ENCODE results near the gene KLHDC9. TPM values are rescaled to one million over a fixed set of nuclear protein-coding genes. Genes with fewer than 3 reads are reported as not detected.

KLHDC9 gene

DNA sequence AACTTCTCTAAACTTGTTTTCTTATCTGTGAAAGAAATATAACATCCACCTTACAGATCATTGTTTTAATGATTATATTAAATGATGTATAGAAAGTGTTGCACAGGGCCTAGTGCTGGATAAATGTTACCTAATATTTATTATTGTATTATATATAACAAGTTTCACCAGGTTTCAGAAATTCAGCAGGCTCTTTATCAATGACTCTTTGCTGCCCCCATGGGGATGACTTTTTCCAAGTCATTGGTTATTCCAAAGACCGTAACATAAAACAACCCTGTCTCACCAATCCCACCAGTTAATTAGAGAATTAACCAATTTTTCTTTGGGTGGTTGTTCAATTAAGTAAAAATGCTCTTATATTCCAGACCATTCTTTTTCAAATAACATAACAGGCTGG lies 41.6 kb downstream of the KLHDC9 start:
- H3K4me3 ChIP-seq (ENCODE audit: insufficient read depth in 1 of 2, low read depth in 1 of 2, low read length in 2 of 2) = no peak overlapping the region
- H2BK5ac ChIP-seq (ENCODE audit: low read depth, low read length, poor library complexity, severe bottlenecking) = no peak overlapping the region
- peaks cover 0 to 1% of the 10 kb centered on the region in 2 experiments for H3K36me3 ChIP-seq (ENCODE audit: control insufficient read depth in 1 of 2, insufficient read depth in 2 of 2, low read depth in 1 of 2, low read length in 2 of 2)

DNA sequence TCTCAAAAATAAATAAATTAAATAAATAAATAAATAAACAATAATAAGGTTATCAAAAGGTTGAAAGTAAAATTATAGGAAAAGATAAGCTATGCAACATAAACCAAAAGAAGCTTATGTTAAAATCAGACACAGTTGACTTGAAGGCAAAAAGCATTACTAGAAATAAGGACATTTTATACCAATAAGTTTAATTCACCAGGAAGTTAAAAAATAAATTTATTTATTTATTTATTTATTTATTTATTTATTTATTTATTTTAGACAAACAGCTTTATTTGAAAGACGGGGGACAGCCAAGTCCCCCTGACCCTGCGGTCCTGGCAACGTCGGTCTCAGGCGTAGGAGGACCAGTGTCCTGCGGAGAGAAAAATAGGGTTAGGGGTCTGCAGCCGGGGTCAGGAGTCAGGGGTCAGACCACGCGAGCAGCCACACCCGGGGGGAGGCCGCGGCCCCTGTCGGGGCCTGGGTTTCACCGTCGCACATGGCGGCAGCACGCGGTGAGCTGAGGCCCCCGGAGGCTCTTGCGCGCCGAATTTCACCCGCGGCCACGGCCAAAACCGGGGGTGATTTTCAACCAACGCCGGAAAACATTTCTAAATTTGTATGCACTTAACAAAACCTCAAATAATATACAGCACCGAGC lies 42.7 kb downstream of the KLHDC9 start:
- H4K8ac ChIP-seq (ENCODE audit: low read length) = no peak overlapping the region
- no peak for DNase-seq
- 96% methylated on average over 29 of the region's 29 CpGs for WGBS

More for the DNA sequence above, 41.6 kb downstream of the KLHDC9 start:
- Histone ChIP-seq H3K9me3 (ENCODE audit: control insufficient read depth, low read length) (no peaks in the 10 kb centered on the region), H3K27me3 (ENCODE audit: control insufficient read depth in 1 of 2, insufficient read depth in 1 of 2, low read length in 2 of 2) (no peaks in the 10 kb centered on the region), H3K23ac (ENCODE audit: low read length in 2 of 2) (no peak overlapping the region), H4K91ac (ENCODE audit: low read length) (no peak overlapping the region), H2AK5ac (ENCODE audit: low read length, severe bottlenecking) (no peak overlapping the region), H2BK15ac (ENCODE audit: low read depth, poor library complexity, severe bottlenecking) (no peak overlapping the region), H3K4me1 (ENCODE audit: control insufficient read depth, insufficient read depth, low read depth, low read length) (no peaks in the 10 kb centered on the region), H3K79me1 (replicated peaks; ENCODE audit: low read length, poor library complexity, severe bottlenecking) (peaks cover 29% of the 10 kb centered on the region), H3K4ac (ENCODE audit: low read depth in 1 of 2, low read length in 2 of 2) (no peak overlapping the region), H2BK12ac (ENCODE audit: low read length in 2 of 2) (no peak overlapping the region), H3K27ac (ENCODE audit: low read length, poor library complexity, severe bottlenecking) (no peak overlapping the region), H3K4me2 (ENCODE audit: low read length, poor library complexity, severe bottlenecking) (no peak overlapping the region), H3K14ac (ENCODE audit: low read length in 2 of 2) (no peak overlapping the region), H4K8ac (ENCODE audit: low read length) (no peak overlapping the region), H2BK120ac (ENCODE audit: low read depth, low read length) (no peak overlapping the region), H3K9ac (ENCODE audit: low read length) (no peak overlapping the region), H3K18ac (ENCODE audit: low read depth in 1 of 2, low read length in 2 of 2) (no peak overlapping the region), H2AFZ (ENCODE audit: low read depth, low read length) (no peak overlapping the region)
- WGBS = no CpG with 5 or more reads among the region's 1 CpG
- peak; percentile 70 for DNase-seq

DNA sequence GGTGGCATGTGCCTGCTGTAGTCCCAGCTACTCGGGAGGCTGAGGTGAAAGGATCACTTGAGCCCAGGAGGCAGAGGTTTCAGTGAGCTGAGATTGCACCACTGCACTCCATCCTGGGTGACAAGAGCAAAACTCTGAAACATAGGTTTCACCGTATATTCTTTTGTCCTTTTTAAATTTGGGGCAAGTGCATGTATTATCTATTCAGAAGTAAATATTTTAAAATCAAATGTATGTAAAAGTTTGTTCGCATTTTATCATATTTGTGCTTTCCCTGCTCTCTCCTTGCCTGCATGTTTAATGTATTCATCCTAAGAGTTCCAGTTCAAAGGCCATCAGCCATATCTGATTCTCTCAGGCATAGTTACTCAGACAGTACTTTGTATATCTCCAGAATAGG lies 47.7 kb downstream of the KLHDC9 start:
- H3K4me2 ChIP-seq (ENCODE audit: low read length, poor library complexity, severe bottlenecking) = no peak overlapping the region
- H3K9me3 ChIP-seq (ENCODE audit: control insufficient read depth, low read length) = no peaks in the 10 kb centered on the region
- H3K14ac ChIP-seq (ENCODE audit: low read length in 2 of 2) = no peak overlapping the region
- no peak for DNase-seq
- H3K4me3 ChIP-seq (ENCODE audit: insufficient read depth in 1 of 2, low read depth in 1 of 2, low read length in 2 of 2) = no peak overlapping the region
- H4K8ac ChIP-seq (ENCODE audit: low read length) = no peak overlapping the region
- no peaks in the 10 kb centered on the region for H3K4me1 ChIP-seq (ENCODE audit: control insufficient read depth, insufficient read depth, low read depth, low read length)
- H4K91ac ChIP-seq (ENCODE audit: low read length) = no peak overlapping the region
- peaks cover 4% of the 10 kb centered on the region for H3K79me1 ChIP-seq (replicated peaks; ENCODE audit: low read length, poor library complexity, severe bottlenecking)
- no peak overlapping the region for H2BK120ac ChIP-seq (ENCODE audit: low read depth, low read length)
- no peaks in the 10 kb centered on the region for H3K27me3 ChIP-seq (ENCODE audit: control insufficient read depth in 1 of 2, insufficient read depth in 1 of 2, low read length in 2 of 2)
- no peak overlapping the region for H3K27ac ChIP-seq (ENCODE audit: low read length, poor library complexity, severe bottlenecking)
- no peaks in the 10 kb centered on the region for H3K36me3 ChIP-seq (ENCODE audit: control insufficient read depth in 1 of 2, insufficient read depth in 2 of 2, low read depth in 1 of 2, low read length in 2 of 2)
- H2AFZ ChIP-seq (ENCODE audit: low read depth, low read length) = no peak overlapping the region
- H2BK12ac ChIP-seq (ENCODE audit: low read length in 2 of 2) = no peak overlapping the region
- no peak overlapping the region for H2BK15ac ChIP-seq (ENCODE audit: low read depth, poor library complexity, severe bottlenecking)
- H3K4ac ChIP-seq (ENCODE audit: low read depth in 1 of 2, low read length in 2 of 2) = no peak overlapping the region
- 95% methylated on average over 2 of the region's 3 CpGs for WGBS
- no peak overlapping the region for H2BK5ac ChIP-seq (ENCODE audit: low read depth, low read length, poor library complexity, severe bottlenecking)
- H3K23ac ChIP-seq (ENCODE audit: low read length in 2 of 2) = no peak overlapping the region
- no peak overlapping the region for H3K18ac ChIP-seq (ENCODE audit: low read depth in 1 of 2, low read length in 2 of 2)
- H3K9ac ChIP-seq (ENCODE audit: low read length) = no peak overlapping the region
- H2AK5ac ChIP-seq (ENCODE audit: low read length, severe bottlenecking) = no peak overlapping the region

More for the DNA sequence above, 42.7 kb downstream of the KLHDC9 start:
- Histone ChIP-seq H4K91ac (ENCODE audit: low read length) (no peak overlapping the region), H3K9ac (ENCODE audit: low read length) (no peak overlapping the region), H3K4me2 (ENCODE audit: low read length, poor library complexity, severe bottlenecking) (no peak overlapping the region), H3K4me1 (ENCODE audit: control insufficient read depth, insufficient read depth, low read depth, low read length) (no peaks in the 10 kb centered on the region), H3K23ac (ENCODE audit: low read length in 2 of 2) (no peak overlapping the region), H2BK12ac (ENCODE audit: low read length in 2 of 2) (no peak overlapping the region), H3K18ac (ENCODE audit: low read depth in 1 of 2, low read length in 2 of 2) (no peak overlapping the region), H2AFZ (ENCODE audit: low read depth, low read length) (no peak overlapping the region), H3K4ac (ENCODE audit: low read depth in 1 of 2, low read length in 2 of 2) (no peak overlapping the region), H2AK5ac (ENCODE audit: low read length, severe bottlenecking) (no peak overlapping the region), H3K27me3 (ENCODE audit: control insufficient read depth in 1 of 2, insufficient read depth in 1 of 2, low read length in 2 of 2) (no peaks in the 10 kb centered on the region), H3K27ac (ENCODE audit: low read length, poor library complexity, severe bottlenecking) (no peak overlapping the region), H3K9me3 (ENCODE audit: control insufficient read depth, low read length) (no peaks in the 10 kb centered on the region), H3K14ac (ENCODE audit: low read length in 2 of 2) (no peak overlapping the region), H3K4me3 (ENCODE audit: insufficient read depth in 1 of 2, low read depth in 1 of 2, low read length in 2 of 2) (no peak overlapping the region), H2BK5ac (ENCODE audit: low read depth, low read length, poor library complexity, severe bottlenecking) (no peak overlapping the region), H2BK120ac (ENCODE audit: low read depth, low read length) (no peak overlapping the region), H3K36me3 (ENCODE audit: control insufficient read depth in 1 of 2, insufficient read depth in 2 of 2, low read depth in 1 of 2, low read length in 2 of 2) (no peaks in the 10 kb centered on the region), H3K79me1 (replicated peaks; ENCODE audit: low read length, poor library complexity, severe bottlenecking) (peaks cover 24% of the 10 kb centered on the region), H2BK15ac (ENCODE audit: low read depth, poor library complexity, severe bottlenecking) (no peak overlapping the region)

Small RNAs within 50 kb of the gene (small RNA-seq; reads per million reads assigned to genes)
- gene RF01225 (ENCODE audit: low read depth) = not detected
